ENCODE measurements around the gene IL6ST.

IL6ST gene

GRCh38 chr5:55905251-55905650, 89.5 kb downstream of the IL6ST start:
- H3K4me3 ChIP-seq (ENCODE audit: low read depth, low read length) = no peak overlapping the region
- in situ Hi-C loops (cut with HindIII; ENCODE audit: low sequenced_read_pairs) = no loop called here
- TF ChIP-seq, protein P1, sequence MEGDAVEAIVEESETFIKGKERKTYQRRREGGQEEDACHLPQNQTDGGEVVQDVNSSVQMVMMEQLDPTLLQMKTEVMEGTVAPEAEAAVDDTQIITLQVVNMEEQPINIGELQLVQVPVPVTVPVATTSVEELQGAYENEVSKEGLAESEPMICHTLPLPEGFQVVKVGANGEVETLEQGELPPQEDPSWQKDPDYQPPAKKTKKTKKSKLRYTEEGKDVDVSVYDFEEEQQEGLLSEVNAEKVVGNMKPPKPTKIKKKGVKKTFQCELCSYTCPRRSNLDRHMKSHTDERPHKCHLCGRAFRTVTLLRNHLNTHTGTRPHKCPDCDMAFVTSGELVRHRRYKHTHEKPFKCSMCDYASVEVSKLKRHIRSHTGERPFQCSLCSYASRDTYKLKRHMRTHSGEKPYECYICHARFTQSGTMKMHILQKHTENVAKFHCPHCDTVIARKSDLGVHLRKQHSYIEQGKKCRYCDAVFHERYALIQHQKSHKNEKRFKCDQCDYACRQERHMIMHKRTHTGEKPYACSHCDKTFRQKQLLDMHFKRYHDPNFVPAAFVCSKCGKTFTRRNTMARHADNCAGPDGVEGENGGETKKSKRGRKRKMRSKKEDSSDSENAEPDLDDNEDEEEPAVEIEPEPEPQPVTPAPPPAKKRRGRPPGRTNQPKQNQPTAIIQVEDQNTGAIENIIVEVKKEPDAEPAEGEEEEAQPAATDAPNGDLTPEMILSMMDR (IDR thresholded peaks at IDR 0.05; ENCODE audit: low read depth, low read length, missing control alignments) = no peak
- DNase-seq (ENCODE audit: low read depth) = no peak

- TF ChIP-seq, protein P1 (IDR thresholded peaks at IDR 0.05; ENCODE audit: low read depth, low read length, missing control alignments) = no peak
- no peak overlapping the region for H3K4me3 ChIP-seq (ENCODE audit: low read depth, low read length)
- in situ Hi-C loops (cut with HindIII; ENCODE audit: low sequenced_read_pairs) = no loop called here
- peak; percentile 37 for DNase-seq (ENCODE audit: low read depth)
Measured at GRCh38 chr5:55904152-55904551, 90.6 kb downstream of the IL6ST start.

DNA sequence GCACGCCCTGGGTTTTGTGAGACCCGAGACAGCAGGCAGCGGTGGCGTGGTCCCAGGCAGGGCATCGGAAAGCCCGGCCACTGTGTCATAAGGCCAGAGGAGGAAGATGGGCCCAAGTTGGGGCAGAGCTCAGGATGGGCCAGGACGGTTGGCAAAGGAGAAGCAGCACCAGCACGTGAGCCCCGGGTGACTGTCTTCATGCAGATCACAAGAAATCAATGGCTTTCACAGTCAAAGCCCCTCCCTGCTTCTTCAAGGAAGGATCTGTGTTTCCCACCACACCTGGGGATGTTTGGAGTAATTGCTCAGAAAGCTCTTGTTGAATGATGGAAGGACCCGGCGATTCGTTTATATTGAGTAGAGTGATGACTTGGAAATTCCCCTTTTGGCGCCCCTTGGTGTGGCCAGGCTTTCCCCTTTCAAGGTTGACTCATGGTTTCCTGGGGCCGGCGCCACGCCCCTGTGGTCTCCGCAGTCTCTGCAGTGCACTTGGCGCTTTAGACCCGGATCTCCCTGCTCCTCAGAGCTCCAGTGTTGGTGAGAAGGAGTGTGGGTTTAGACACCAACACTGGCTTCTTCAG, 91.6 kb downstream of the IL6ST start:
- in situ Hi-C loops (cut with HindIII; ENCODE audit: low sequenced_read_pairs) = no loop called here
- no peak for DNase-seq (ENCODE audit: low read depth)
- TF ChIP-seq, protein P1 (IDR thresholded peaks at IDR 0.05; ENCODE audit: low read depth, low read length, missing control alignments) = no peak
- H3K4me3 ChIP-seq (ENCODE audit: low read depth, low read length) = no peak overlapping the region

- TF ChIP-seq, protein P1 (IDR thresholded peaks at IDR 0.05; ENCODE audit: low read depth, low read length, missing control alignments) = no peak
- DNase-seq (ENCODE audit: low read depth) = no peak
- in situ Hi-C loops (cut with HindIII; ENCODE audit: low sequenced_read_pairs) = no loop called here
- H3K4me3 ChIP-seq (ENCODE audit: low read depth, low read length) = no peak overlapping the region
Measured at GRCh38 chr5:55902696-55903095, 92.1 kb downstream of the IL6ST start.

DNA sequence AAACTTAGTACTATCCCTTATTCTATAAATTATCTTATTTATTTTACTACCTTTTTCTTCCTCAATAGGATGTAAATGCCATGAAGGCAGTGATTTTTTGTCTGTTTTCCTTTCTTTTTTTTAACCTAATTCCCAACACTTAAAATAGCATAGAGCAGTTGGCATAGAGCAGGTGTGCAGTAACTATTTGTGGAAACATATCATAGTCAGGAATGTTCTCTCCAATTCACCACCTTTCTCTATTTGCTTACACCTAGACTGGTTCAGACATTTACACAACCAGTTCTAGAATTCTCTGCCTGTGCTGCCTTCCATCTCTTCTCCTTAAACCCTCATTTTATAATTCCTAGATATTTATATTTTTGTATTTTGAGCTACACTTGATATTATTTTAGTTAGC, 94.0 kb downstream of the IL6ST start:
- TF ChIP-seq, protein P1 (IDR thresholded peaks at IDR 0.05; ENCODE audit: low read depth, low read length, missing control alignments) = no peak
- in situ Hi-C loops (cut with HindIII; ENCODE audit: low sequenced_read_pairs) = no loop called here
- H3K4me3 ChIP-seq (ENCODE audit: low read depth, low read length) = no peak overlapping the region
- DNase-seq (ENCODE audit: low read depth) = no peak

DNA sequence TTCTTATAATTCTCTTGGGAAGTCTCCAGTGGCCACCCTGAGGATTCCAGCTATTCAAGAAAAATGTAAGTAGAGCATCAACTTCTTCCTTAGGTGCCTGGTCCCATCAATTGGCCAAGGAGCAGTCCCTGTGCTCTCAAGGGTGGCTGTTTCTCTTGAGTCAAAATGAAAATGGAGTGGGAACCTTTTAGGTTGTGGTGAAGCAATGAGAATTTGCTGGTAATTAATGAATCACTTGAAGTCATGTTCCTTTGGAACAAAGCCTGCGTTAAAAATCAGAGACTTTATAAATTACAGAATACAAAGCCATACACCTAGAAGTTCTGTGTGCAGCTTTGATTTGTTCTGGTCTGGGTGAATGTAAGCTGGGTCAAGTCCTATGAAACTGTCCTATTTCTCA, 94.7 kb downstream of the IL6ST start:
- in situ Hi-C loops (cut with HindIII; ENCODE audit: low sequenced_read_pairs) = no loop called here
- TF ChIP-seq, protein P1 (IDR thresholded peaks at IDR 0.05; ENCODE audit: low read depth, low read length, missing control alignments) = no peak
- no peak for DNase-seq (ENCODE audit: low read depth)
- no peak overlapping the region for H3K4me3 ChIP-seq (ENCODE audit: low read depth, low read length)
